PC-3 (cell line): ENCODE measurements around the gene ADAMTS13.

Experiments used
- EZH2 ChIP-seq: fragments of 300-600 bp; sonication (generic); IDR thresholded peaks from one replicate; pipeline ENCODE4 v1.6.1; 2017; ENCODE audit warnings: antibody characterized with exemption, mild to moderate bottlenecking, low read length; ENCODE audit not compliant: unreplicated experiment
- TF ChIP-seq, protein P1 (sequence below): fragments of 300-600 bp; sonication (generic); conservative IDR thresholded peaks from 2 replicates; pipeline ENCODE4 v1.5.1; 2017; ENCODE audit warnings: antibody characterized with exemption, low read depth, mild to moderate bottlenecking, low read length

DNA sequence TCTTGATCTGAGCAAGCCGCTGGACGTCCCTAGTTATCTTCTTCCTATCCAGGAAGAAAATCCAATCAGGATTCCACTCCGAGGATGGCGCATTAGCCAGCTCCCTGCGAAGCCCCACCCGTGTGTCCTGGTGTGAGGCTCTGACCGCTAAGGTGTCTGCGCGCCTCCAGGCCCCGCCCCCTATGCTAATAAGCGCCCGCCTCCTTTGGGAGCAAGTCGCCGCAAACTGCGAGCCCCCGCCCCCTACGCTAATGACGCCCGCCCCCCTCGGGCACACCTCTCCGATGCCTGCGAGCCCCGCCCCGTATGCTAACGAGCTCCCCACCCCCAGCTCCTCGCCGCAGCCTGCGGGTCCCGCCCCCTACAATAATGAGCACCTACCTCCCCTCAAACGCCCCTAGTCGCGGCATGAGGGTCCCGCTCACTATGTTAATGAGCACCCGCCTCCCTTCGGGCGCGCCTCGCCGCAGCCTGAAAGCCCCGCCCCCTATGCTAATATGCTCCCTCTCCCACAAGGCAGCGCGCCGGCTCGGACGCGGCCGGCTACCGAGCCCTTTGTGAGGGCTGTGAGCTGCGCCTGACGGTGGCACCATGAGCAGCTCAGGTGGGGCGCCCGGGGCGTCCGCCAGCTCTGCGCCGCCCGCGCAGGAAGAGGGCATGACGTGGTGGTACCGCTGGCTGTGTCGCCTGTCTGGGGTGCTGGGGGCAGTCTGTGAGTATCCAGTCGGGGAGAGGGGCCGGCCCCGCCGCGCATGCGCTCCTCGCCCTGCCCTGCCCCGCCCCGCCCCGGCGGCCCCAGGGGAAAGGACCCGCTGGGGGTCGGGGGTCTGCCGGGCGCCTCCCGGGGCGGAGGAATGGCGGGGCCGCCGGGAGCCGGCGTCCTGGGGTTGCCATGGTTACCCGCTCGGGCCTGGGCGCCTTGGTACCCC lies 37.6 kb downstream of the ADAMTS13 start, which contains the start of gene CACFD1:
- TF ChIP-seq EZH2 = no peak
- TF ChIP-seq, protein P1, sequence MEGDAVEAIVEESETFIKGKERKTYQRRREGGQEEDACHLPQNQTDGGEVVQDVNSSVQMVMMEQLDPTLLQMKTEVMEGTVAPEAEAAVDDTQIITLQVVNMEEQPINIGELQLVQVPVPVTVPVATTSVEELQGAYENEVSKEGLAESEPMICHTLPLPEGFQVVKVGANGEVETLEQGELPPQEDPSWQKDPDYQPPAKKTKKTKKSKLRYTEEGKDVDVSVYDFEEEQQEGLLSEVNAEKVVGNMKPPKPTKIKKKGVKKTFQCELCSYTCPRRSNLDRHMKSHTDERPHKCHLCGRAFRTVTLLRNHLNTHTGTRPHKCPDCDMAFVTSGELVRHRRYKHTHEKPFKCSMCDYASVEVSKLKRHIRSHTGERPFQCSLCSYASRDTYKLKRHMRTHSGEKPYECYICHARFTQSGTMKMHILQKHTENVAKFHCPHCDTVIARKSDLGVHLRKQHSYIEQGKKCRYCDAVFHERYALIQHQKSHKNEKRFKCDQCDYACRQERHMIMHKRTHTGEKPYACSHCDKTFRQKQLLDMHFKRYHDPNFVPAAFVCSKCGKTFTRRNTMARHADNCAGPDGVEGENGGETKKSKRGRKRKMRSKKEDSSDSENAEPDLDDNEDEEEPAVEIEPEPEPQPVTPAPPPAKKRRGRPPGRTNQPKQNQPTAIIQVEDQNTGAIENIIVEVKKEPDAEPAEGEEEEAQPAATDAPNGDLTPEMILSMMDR = no peak
